ENCODE data around the gene NCK2.

DNA sequence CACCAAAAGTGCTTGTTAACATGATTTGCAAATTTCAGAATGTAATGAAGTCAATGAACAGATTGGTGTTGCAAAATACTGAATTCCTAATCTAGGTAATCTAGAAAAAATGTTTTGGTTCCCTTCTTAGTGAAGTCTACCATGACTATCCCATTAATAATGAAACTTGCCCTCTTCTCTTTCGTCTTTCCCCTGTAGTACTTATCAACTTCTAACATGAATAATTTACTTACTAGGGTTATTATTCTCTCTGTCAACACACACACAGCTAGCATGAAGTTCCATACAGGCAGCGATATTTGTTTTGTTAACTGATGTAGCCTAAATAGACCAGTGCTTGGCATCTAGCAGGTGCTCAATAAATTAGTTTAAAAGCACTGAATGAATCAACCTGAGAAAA, 160.2 kb downstream of the NCK2 start:
- TF ChIP-seq, protein P1, sequence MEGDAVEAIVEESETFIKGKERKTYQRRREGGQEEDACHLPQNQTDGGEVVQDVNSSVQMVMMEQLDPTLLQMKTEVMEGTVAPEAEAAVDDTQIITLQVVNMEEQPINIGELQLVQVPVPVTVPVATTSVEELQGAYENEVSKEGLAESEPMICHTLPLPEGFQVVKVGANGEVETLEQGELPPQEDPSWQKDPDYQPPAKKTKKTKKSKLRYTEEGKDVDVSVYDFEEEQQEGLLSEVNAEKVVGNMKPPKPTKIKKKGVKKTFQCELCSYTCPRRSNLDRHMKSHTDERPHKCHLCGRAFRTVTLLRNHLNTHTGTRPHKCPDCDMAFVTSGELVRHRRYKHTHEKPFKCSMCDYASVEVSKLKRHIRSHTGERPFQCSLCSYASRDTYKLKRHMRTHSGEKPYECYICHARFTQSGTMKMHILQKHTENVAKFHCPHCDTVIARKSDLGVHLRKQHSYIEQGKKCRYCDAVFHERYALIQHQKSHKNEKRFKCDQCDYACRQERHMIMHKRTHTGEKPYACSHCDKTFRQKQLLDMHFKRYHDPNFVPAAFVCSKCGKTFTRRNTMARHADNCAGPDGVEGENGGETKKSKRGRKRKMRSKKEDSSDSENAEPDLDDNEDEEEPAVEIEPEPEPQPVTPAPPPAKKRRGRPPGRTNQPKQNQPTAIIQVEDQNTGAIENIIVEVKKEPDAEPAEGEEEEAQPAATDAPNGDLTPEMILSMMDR (IDR thresholded peaks at IDR 0.05): no peak
- TF ChIP-seq POLR2A (IDR thresholded peaks at IDR 0.05): no peak

All from thyroid gland (tissue), 4 donors.